ENCODE measurements around the gene PRRT1B.

The PRRT1B gene

GRCh38 chr9:131534721-131535237 lies 10.5 kb upstream of the PRRT1B start:
- H3K27ac ChIP-seq (ENCODE audit: low read depth, low read length, poor library complexity, severe bottlenecking) = no peak overlapping the region

GRCh38 chr9:131537946-131538345 lies 7.4 kb upstream of the PRRT1B start:
- peaks cover 3% of the 10 kb centered on the region for H3K4me1 ChIP-seq (ENCODE audit: insufficient read depth, low read length, severe bottlenecking)
- H3K27ac ChIP-seq (ENCODE audit: low read depth, low read length, poor library complexity, severe bottlenecking) = no peak overlapping the region
- H3F3A ChIP-seq (ENCODE audit: insufficient read depth, low read length) = no peaks in the 10 kb centered on the region
- no peaks in the 10 kb centered on the region for H4K20me1 ChIP-seq (ENCODE audit: insufficient read depth, low read length)
- H3K79me2 ChIP-seq (ENCODE audit: insufficient read depth, low read length) = no peaks in the 10 kb centered on the region
- H3K36me3 ChIP-seq (ENCODE audit: insufficient read depth, low read length) = no peaks in the 10 kb centered on the region
- H3K9me2 ChIP-seq (ENCODE audit: low read depth, low read length) = no peaks in the 10 kb centered on the region
- H3K27me3 ChIP-seq (ENCODE audit: insufficient read depth, low read length) = 0 out of 2 replicates have a peak, but pooled peaks cover 4% of the 10 kb centered on the region
- no peak overlapping the region for H3K4me2 ChIP-seq (ENCODE audit: low read length)
- TF ChIP-seq CTCF (IDR thresholded peaks at IDR 0.05; ENCODE audit: low read length) (no peak), EZH2 (IDR thresholded peaks at IDR 0.05; ENCODE audit: borderline replicate concordance, low read length) (no peak)
- no peaks in the 10 kb centered on the region for H3K9me3 ChIP-seq (ENCODE audit: low read length)
- no peak overlapping the region for H3K4me3 ChIP-seq (ENCODE audit: low read depth, low read length, poor library complexity, severe bottlenecking)
- no peak overlapping the region for H2AFZ ChIP-seq (ENCODE audit: low read length)
- H3K9ac ChIP-seq (ENCODE audit: low read length) = no peak overlapping the region

More at GRCh38 chr9:131534721-131535237, 10.5 kb upstream of the PRRT1B start:
- H4K20me1 ChIP-seq (ENCODE audit: insufficient read depth, low read length) = no peaks in the 10 kb centered on the region
- peaks cover 16% of the 10 kb centered on the region for H3K4me1 ChIP-seq (ENCODE audit: insufficient read depth, low read length, severe bottlenecking)
- H3K9me2 ChIP-seq (ENCODE audit: low read depth, low read length) = no peaks in the 10 kb centered on the region
- peaks cover 3% of the 10 kb centered on the region; the same call in 1 of the 2 replicates for H3K36me3 ChIP-seq (ENCODE audit: insufficient read depth, low read length)
- no peaks in the 10 kb centered on the region for H3F3A ChIP-seq (ENCODE audit: insufficient read depth, low read length)
- H2AFZ ChIP-seq (ENCODE audit: low read length) = no peak overlapping the region
- H3K27me3 ChIP-seq (ENCODE audit: insufficient read depth, low read length) = 0 out of 2 replicates have a peak, but pooled peaks cover 4% of the 10 kb centered on the region
- H3K4me3 ChIP-seq (ENCODE audit: low read depth, low read length, poor library complexity, severe bottlenecking) = no peak overlapping the region
- no peaks in the 10 kb centered on the region for H3K79me2 ChIP-seq (ENCODE audit: insufficient read depth, low read length)
- H3K4me2 ChIP-seq (ENCODE audit: low read length) = no peak overlapping the region
- H3K9ac ChIP-seq (ENCODE audit: low read length) = no peak overlapping the region
- TF ChIP-seq CTCF (IDR thresholded peaks at IDR 0.05; ENCODE audit: low read length) (no peak), EZH2 (IDR thresholded peaks at IDR 0.05; ENCODE audit: borderline replicate concordance, low read length) (no peak)
- no peaks in the 10 kb centered on the region for H3K9me3 ChIP-seq (ENCODE audit: low read length)

GRCh38 chr9:131539223-131539923 lies 6.0 kb upstream of the PRRT1B start:
- Histone ChIP-seq H3K27me3 (ENCODE audit: insufficient read depth, low read length) (0 out of 2 replicates have a peak, but pooled peaks cover 4% of the 10 kb centered on the region), H3F3A (ENCODE audit: insufficient read depth, low read length) (no peaks in the 10 kb centered on the region), H3K4me1 (ENCODE audit: insufficient read depth, low read length, severe bottlenecking) (peaks cover 3% of the 10 kb centered on the region), H3K27ac (ENCODE audit: low read depth, low read length, poor library complexity, severe bottlenecking) (no peak overlapping the region), H3K9me2 (ENCODE audit: low read depth, low read length) (no peaks in the 10 kb centered on the region), H3K9me3 (ENCODE audit: low read length) (peaks cover 5% of the 10 kb centered on the region), H2AFZ (ENCODE audit: low read length) (no peak overlapping the region), H3K79me2 (ENCODE audit: insufficient read depth, low read length) (no peaks in the 10 kb centered on the region), H4K20me1 (ENCODE audit: insufficient read depth, low read length) (no peaks in the 10 kb centered on the region), H3K9ac (ENCODE audit: low read length) (no peak overlapping the region), H3K4me2 (ENCODE audit: low read length) (no peak overlapping the region), H3K4me3 (ENCODE audit: low read depth, low read length, poor library complexity, severe bottlenecking) (no peak overlapping the region), H3K36me3 (ENCODE audit: insufficient read depth, low read length) (no peaks in the 10 kb centered on the region)
- TF ChIP-seq EZH2 (IDR thresholded peaks at IDR 0.05; ENCODE audit: borderline replicate concordance, low read length) = no peak
- no peak for TF ChIP-seq CTCF (IDR thresholded peaks at IDR 0.05; ENCODE audit: low read length)

Data from OCI-LY1 (cell line).